ENCODE results near the gene SARNP. TPM values are rescaled to one million over a fixed set of nuclear protein-coding genes. Genes with fewer than 3 reads are reported as not detected.

The SARNP gene
- total RNA-seq, 1 donor from 2014 or later, result 75.9 TPM

DNA sequence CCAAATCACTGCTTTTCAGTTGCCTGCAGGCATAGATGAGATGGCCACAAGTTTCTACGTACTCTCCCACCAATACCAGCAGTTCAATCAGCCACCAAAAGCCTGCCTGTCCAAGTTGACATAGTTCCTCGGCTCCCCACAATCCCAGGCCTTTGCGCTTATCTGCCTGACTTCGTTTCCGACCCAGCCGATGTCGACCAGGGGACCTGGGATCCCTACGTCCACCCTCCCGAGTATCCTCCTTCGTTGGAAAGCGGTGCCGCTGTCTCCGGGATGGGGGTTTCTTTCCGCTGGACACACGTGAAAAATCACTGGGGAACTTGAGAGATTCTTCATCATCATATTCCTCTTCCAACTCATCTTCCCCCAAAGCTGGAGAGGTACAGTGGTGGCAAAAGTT lies 10.3 kb upstream of the SARNP start:
- peaks cover 47% of the 10 kb centered on the region for H3K4me1 Mint-ChIP-seq (ENCODE audit: unreplicated experiment)
- TF ChIP-seq, protein P1, sequence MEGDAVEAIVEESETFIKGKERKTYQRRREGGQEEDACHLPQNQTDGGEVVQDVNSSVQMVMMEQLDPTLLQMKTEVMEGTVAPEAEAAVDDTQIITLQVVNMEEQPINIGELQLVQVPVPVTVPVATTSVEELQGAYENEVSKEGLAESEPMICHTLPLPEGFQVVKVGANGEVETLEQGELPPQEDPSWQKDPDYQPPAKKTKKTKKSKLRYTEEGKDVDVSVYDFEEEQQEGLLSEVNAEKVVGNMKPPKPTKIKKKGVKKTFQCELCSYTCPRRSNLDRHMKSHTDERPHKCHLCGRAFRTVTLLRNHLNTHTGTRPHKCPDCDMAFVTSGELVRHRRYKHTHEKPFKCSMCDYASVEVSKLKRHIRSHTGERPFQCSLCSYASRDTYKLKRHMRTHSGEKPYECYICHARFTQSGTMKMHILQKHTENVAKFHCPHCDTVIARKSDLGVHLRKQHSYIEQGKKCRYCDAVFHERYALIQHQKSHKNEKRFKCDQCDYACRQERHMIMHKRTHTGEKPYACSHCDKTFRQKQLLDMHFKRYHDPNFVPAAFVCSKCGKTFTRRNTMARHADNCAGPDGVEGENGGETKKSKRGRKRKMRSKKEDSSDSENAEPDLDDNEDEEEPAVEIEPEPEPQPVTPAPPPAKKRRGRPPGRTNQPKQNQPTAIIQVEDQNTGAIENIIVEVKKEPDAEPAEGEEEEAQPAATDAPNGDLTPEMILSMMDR (conservative IDR thresholded peaks at IDR 0.05), result no peak
- no peaks in the 10 kb centered on the region for H3K9me3 Mint-ChIP-seq
- H3K36me3 Mint-ChIP-seq, result peaks cover 14% of the 10 kb centered on the region
- peak overlapping the region; percentile 51 for H3K27ac Mint-ChIP-seq
- peak overlapping the region; percentile 98 for H3K4me3 Mint-ChIP-seq
- DNase-seq (ENCODE audit: extremely low spot score, unreplicated experiment), result no peak
- no peaks in the 10 kb centered on the region for H3K27me3 Mint-ChIP-seq

DNA sequence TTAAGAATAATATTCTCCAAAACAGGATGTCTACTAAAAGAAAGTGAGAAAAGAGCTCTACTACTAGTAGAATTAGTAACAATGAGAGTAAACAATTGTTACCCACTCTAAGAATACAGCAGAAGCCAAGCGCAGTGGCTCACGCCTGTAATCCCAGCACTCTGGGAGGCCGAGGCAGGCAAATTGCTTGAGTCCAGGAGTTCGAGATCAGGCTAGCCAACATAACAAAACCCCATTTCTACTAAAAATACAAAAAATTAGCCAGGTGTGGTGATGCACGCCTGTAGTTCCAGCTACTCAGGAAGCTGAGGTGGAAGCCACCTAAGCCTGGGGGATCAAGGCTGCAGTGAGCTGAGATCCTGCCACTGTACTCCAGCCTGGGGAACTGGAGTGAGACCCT lies 7.2 kb upstream of the SARNP start:
- no peaks in the 10 kb centered on the region for H3K9me3 Mint-ChIP-seq

DNA sequence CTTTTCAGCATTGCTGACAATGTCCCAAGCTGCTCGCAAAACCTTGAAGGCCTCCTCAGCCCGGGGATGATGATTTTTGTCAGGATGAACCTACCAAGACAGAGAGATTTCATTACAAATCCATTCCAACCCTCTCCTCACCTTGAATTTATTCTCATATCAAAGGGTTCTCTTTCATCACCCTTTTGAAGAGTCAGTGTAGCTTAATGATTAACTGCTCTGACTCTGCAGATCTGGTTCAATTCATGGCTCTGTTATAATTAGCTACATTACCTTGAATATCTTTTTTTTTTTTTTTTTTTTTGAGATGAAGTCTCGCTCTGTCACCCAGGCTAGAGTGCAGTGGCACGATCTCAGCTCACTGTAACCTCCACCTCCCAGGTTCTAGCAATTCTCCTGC lies 5.9 kb upstream of the SARNP start:
- TF ChIP-seq, protein P1 (conservative IDR thresholded peaks at IDR 0.05), result no peak

More for the DNA sequence above, 7.2 kb upstream of the SARNP start:
- H3K36me3 Mint-ChIP-seq, result peaks cover 21% of the 10 kb centered on the region
- H3K27ac Mint-ChIP-seq, result no peak overlapping the region
- TF ChIP-seq, protein P1 (conservative IDR thresholded peaks at IDR 0.05), result no peak
- H3K27me3 Mint-ChIP-seq, result no peaks in the 10 kb centered on the region
- H3K4me1 Mint-ChIP-seq (ENCODE audit: unreplicated experiment), result peaks cover 39% of the 10 kb centered on the region
- DNase-seq (ENCODE audit: extremely low spot score, unreplicated experiment), result no peak
- H3K4me3 Mint-ChIP-seq, result peak overlapping the region; percentile 1

DNA sequence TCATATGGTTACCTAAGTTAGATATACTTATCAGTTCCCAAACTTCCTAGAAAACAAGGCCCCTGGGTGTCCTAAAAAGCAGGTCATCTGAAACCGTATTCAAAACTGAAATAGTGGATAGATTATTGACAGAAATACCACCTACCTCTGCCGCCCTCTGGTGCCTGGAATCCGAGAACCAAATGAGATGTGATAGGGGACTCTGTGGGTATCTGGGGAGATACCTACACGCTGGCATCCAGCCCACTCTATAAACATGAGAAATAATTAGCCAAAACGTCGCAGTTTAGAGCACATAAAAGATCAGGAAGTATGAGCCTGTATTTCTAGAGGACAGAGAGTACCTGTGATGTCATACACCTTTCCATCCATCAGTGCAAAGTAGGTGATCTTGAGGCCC lies 4.7 kb upstream of the SARNP start:
- Mint-ChIP-seq H3K27ac (no peak overlapping the region), H3K9me3 (no peaks in the 10 kb centered on the region), H3K27me3 (no peaks in the 10 kb centered on the region), H3K4me1 (ENCODE audit: unreplicated experiment) (peaks cover 31% of the 10 kb centered on the region), H3K36me3 (peaks cover 13% of the 10 kb centered on the region), H3K4me3 (peak overlapping the region; percentile 54)
- TF ChIP-seq, protein P1 (conservative IDR thresholded peaks at IDR 0.05), result peak; percentile 49
- DNase-seq (ENCODE audit: extremely low spot score, unreplicated experiment), result no peak

More for the DNA sequence above, 5.9 kb upstream of the SARNP start:
- H3K27me3 Mint-ChIP-seq, result no peaks in the 10 kb centered on the region
- H3K9me3 Mint-ChIP-seq, result no peaks in the 10 kb centered on the region
- DNase-seq (ENCODE audit: extremely low spot score, unreplicated experiment), result no peak
- H3K36me3 Mint-ChIP-seq, result peaks cover 21% of the 10 kb centered on the region
- H3K4me3 Mint-ChIP-seq, result peak overlapping the region; percentile 24
- peaks cover 42% of the 10 kb centered on the region for H3K4me1 Mint-ChIP-seq (ENCODE audit: unreplicated experiment)
- peak overlapping the region; percentile 44 for H3K27ac Mint-ChIP-seq

DNA sequence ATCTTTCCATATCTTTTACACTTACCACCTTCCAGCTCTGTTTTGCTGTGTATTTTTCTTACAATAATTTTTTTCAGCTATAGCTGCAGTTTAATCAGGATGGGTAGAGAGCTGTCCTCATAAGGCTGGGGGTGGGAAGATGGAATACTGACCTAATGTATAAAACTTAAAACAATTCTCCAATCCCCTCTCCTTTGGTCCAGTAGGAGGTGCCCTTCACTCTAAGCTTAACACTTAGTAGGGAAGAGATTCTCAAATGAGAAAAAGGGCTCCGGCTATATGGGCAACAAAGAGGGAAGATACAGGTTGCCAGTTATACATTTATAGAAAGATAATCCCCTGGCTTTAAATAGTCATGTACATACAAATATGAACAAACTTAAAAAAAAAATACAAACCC lies 3.2 kb upstream of the SARNP start:
- Mint-ChIP-seq H3K27ac (no peak overlapping the region), H3K36me3 (peaks cover 13% of the 10 kb centered on the region), H3K4me1 (ENCODE audit: unreplicated experiment) (peaks cover 22% of the 10 kb centered on the region), H3K4me3 (no peak overlapping the region), H3K27me3 (no peaks in the 10 kb centered on the region), H3K9me3 (no peaks in the 10 kb centered on the region)
- no peak for DNase-seq (ENCODE audit: extremely low spot score, unreplicated experiment)
- TF ChIP-seq, protein P1 (conservative IDR thresholded peaks at IDR 0.05), result peak; percentile 41

DNA sequence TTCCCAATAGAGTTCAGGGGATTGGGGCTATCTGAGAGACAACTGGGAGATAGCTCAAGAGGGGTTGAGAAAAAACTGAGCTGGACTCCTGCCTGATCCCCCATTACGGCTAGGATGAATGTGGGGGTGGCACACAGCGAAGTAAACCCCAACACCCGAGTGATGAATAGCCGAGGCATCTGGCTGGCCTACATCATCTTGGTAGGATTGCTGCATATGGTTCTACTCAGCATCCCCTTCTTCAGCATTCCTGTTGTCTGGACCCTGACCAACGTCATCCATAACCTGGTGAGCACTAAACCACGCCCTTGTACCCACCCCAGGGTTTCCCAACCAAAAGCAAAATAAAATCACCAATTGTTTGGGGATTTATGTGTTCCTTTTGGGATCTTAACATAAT lies 1.4 kb upstream of the SARNP start:
- Mint-ChIP-seq H3K4me1 (ENCODE audit: unreplicated experiment) (peaks cover 20% of the 10 kb centered on the region), H3K9me3 (no peaks in the 10 kb centered on the region), H3K27me3 (no peaks in the 10 kb centered on the region), H3K4me3 (no peak overlapping the region), H3K27ac (peak overlapping the region; percentile 27), H3K36me3 (peaks cover 17% of the 10 kb centered on the region)
- TF ChIP-seq, protein P1 (conservative IDR thresholded peaks at IDR 0.05), result no peak
- no peak for DNase-seq (ENCODE audit: extremely low spot score, unreplicated experiment)
